Endothelial cell of umbilical vein (primary cell): ENCODE data around the gene ZNF615. TPM values are rescaled to one million over a fixed set of nuclear protein-coding genes. Genes with fewer than 3 reads are reported as not detected.
"Not testable (repeated sequence)": the region's sequence is repeated elsewhere in the genome, so short reads cannot be mapped to it uniquely, and the experiment has no call there.

ENCODE experiments used
- BruUV-seq: library from RNA; stranded (reverse); fragments of 400-500 nt; replicated peaks from 2 replicates; lab custom pipeline; 2021; lab: Mats Ljungman, UMichigan
- CTCF ChIA-PET: fragments of 300-600, 350-600 bp; sonication (Branson Sonifier 250); formaldehyde crosslinking; loops from one replicate; lab custom pipeline; 2021; ENCODE audit warnings: antibody characterized with exemption, inconsistent platforms; lab: Charles Lee
- POLR2A ChIA-PET: fragments of 300-600, 350-600 bp; sonication (Branson Sonifier 250); formaldehyde crosslinking; loops from one replicate; lab custom pipeline; 2021; ENCODE audit warnings: antibody characterized with exemption, inconsistent platforms; lab: Charles Lee
- DNase-seq: peaks from one replicate; pipeline ENCODE4 v3.0.0-alpha.2; 2011; ENCODE audit warnings: low read depth, low spot score
- FAIRE-seq: peaks from 2 replicates; lab custom pipeline; 2011; peaks lifted over from hg19 to GRCh38; lab: Jason Lieb, UNC
- H2AFZ ChIP-seq: 2 replicates; pipeline ENCODE4 v1.6.0; 2012; ENCODE audit warnings: low read depth, low read length, control low read depth, inconsistent platforms
- H3K27ac ChIP-seq: 2 replicates; pipeline ENCODE4 v1.5.1; 2011; ENCODE audit warnings: low read depth, mild to moderate bottlenecking, control low read depth, low read length, moderate library complexity; ENCODE audit not compliant: insufficient read depth
- H3K27me3 ChIP-seq, 2 experiments: 2 replicates each; pipeline versions ENCODE4 v1.6.0 to v1.6.1; 2011; ENCODE audit warnings: low read length in 2 of 2, mixed read lengths in 1 of 2; ENCODE audit not compliant: control insufficient read depth in 2 of 2, insufficient read depth in 2 of 2
- H3K36me3 ChIP-seq, 2 experiments: 2 replicates in 1 of 2; 3 replicates in 1 of 2; pipeline ENCODE4 v1.5.1; 2011; ENCODE audit warnings: low read length in 2 of 2, mild to moderate bottlenecking in 1 of 2, moderate library complexity in 1 of 2; ENCODE audit not compliant: control insufficient read depth in 2 of 2, insufficient read depth in 2 of 2; ENCODE audit errors: extremely low read depth in 1 of 2
- H3K4me1 ChIP-seq: 3 replicates; pipeline ENCODE4 v1.5.1; 2011; ENCODE audit warnings: mild to moderate bottlenecking, low read length; ENCODE audit not compliant: control insufficient read depth, insufficient read depth; ENCODE audit errors: extremely low read depth
- H3K4me2 ChIP-seq: 2 replicates; pipeline ENCODE4 v1.6.1; 2011; ENCODE audit warnings: low read length, control low read depth, mixed read lengths; ENCODE audit not compliant: insufficient read depth
- H3K4me3 ChIP-seq, 3 experiments: fragments of 200-600 bp in 1 of 3; sonication (generic), shearing (Covaris generic) in 1 of 3; replicated peaks in 1 of 3; 2 replicates each; pipeline ENCODE4 v1.5.1; 2011 to 2016; ENCODE audit warnings: control low read depth in 3 of 3, low read length in 3 of 3, mild to moderate bottlenecking in 2 of 3, inconsistent platforms in 1 of 3, low read depth in 1 of 3, moderate library complexity in 1 of 3; ENCODE audit not compliant: insufficient read depth in 1 of 3
- H3K79me2 ChIP-seq: 2 replicates; pipeline ENCODE4 v1.6.0; 2012; ENCODE audit warnings: low read length, inconsistent platforms; ENCODE audit not compliant: control insufficient read depth, insufficient read depth
- H3K9ac ChIP-seq: replicated peaks from 2 replicates; pipeline ENCODE3; 2011; ENCODE audit warnings: low read length, control low read depth; ENCODE audit not compliant: insufficient read depth; ENCODE audit errors: extremely low read depth
- H3K9me1 ChIP-seq: replicated peaks from 3 replicates; pipeline ENCODE4 v1.6.0; 2011; ENCODE audit warnings: mild to moderate bottlenecking, low read length; ENCODE audit not compliant: control insufficient read depth, insufficient read depth; ENCODE audit errors: extremely low read depth
- H3K9me3 ChIP-seq: replicated peaks from 2 replicates; pipeline ENCODE4 v1.5.1; 2012; ENCODE audit warnings: low read length, inconsistent platforms; ENCODE audit not compliant: control insufficient read depth, insufficient read depth
- H4K20me1 ChIP-seq: replicated peaks from 2 replicates; pipeline ENCODE3; 2011; ENCODE audit warnings: mild to moderate bottlenecking, low read length; ENCODE audit not compliant: control insufficient read depth, insufficient read depth; ENCODE audit errors: extremely low read depth
- EZH2 ChIP-seq: IDR thresholded peaks from 2 replicates; pipeline ENCODE4 v1.6.1; 2012; ENCODE audit warnings: borderline replicate concordance, low read depth, mild to moderate bottlenecking, moderate library complexity, low read length, inconsistent platforms; ENCODE audit not compliant: severe bottlenecking
- GATA2 ChIP-seq: IDR thresholded peaks from 2 replicates; pipeline ENCODE4 v1.7.0; 2011; ENCODE audit warnings: low read depth, mild to moderate bottlenecking, moderate library complexity, mixed read lengths, low read length; ENCODE audit not compliant: insufficient read length, insufficient read depth
- MYC ChIP-seq: IDR thresholded peaks from one replicate; pipeline ENCODE4 v1.6.1; 2011; ENCODE audit warnings: mild to moderate bottlenecking, low read depth, low read length
- POLR2A ChIP-seq: IDR thresholded peaks from 2 replicates; pipeline ENCODE4 v1.6.1; 2012; ENCODE audit warnings: low read depth, mild to moderate bottlenecking, control low read depth, low read length
- POLR2AphosphoS5 ChIP-seq: IDR thresholded peaks from 2 replicates; pipeline ENCODE4 v1.6.1; 2012; ENCODE audit warnings: low read depth, mild to moderate bottlenecking, control low read depth, low read length, moderate library complexity; ENCODE audit not compliant: insufficient read depth
- dilution Hi-C: fragments of 300-500 bp; cut with MboI; formaldehyde crosslinking; loops from one replicate; pipeline ENCODE4 v1.15.0; 2019; ENCODE audit warnings: low sequenced_read_pairs; ENCODE audit not compliant: extremely low pct_ligation_motif_present
- intact Hi-C: fragments of 100-400 bp; cut with micrococcal nuclease; formaldehyde crosslinking; loops from one replicate; pipeline ENCODE4 v1.10.0; 2022
- polyA plus RNA-seq, 4 experiments: library from polyadenylated mRNA; depleted of rRNA in 3 of 4; stranded (reverse) in 3 of 4; unstranded in 1 of 4; fragments of >200 nt; gene quantifications; 2 replicates each; pipeline versions ENCODE4 v1.2.1 to v1.2.3, GENCODE V29; 2011 to 2012; ENCODE audit warnings: missing spikeins in 1 of 4
- total RNA-seq: library from RNA; stranded (reverse); gene quantifications from 2 replicates; pipeline ENCODE4 v1.2.3, GENCODE V29; 2021

Gene ZNF615
- total and polyA plus RNA-seq, 2 donors (not counting 3 experiments of a cell fraction or from before 2014, with no cell fraction given), result 1.4 to 4.5 TPM

DNA sequence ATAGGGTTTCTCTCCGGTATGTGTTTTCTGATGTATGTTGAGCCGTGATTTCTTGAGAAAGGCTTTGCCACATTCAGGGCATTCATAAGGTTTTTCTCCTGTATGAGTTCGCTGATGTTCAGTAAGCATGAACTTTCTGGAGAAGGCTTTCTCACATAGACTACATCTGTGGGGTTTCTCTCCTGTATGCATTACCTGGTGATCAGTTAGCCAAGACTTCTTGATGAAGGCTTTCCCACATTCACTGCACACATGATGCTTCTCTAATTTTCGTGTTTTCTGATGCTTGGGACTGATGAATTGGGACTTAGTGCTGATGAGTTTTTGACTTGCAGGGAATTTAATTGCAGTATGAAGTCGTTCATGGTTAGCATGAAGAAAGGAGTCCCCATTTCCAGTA is 42.4 kb downstream of the ZNF615 start:
- H3K9ac ChIP-seq, result no peak overlapping the region
- H3K4me2 ChIP-seq, result no peak overlapping the region
- dilution Hi-C loops (no loop called here), intact Hi-C loops (no loop called here)
- no peaks in the 10 kb centered on the region for H3K79me2 ChIP-seq
- FAIRE-seq (no peak), DNase-seq (no peak)
- no TSS peak for BruUV-seq
- peaks cover 7 to 26% of the 10 kb centered on the region in 2 experiments for H3K36me3 ChIP-seq
- no peak overlapping the region for H3K27ac ChIP-seq
- H3K9me3 ChIP-seq, result peaks cover 2% of the 10 kb centered on the region
- no peak overlapping the region for H3K4me3 ChIP-seq
- no peak overlapping the region for H2AFZ ChIP-seq
- ChIA-PET CTCF (no interaction called here), POLR2A (no interaction called here)
- no peaks in the 10 kb centered on the region for H3K4me1 ChIP-seq
- H3K27me3 ChIP-seq, result no peaks in the 10 kb centered on the region
- no peaks in the 10 kb centered on the region for H3K9me1 ChIP-seq
- no peaks in the 10 kb centered on the region for H4K20me1 ChIP-seq
- TF ChIP-seq POLR2A (no peak), MYC (no peak), GATA2 (no peak), POLR2AphosphoS5 (no peak), EZH2 (no peak)

GRCh38 chr19:51960621-51961233 is 47.3 kb downstream of the ZNF615 start:
- H3K9me1 ChIP-seq, FAIRE-seq, H4K20me1 ChIP-seq, H3K79me2 ChIP-seq, BruUV-seq, dilution Hi-C loops, H3K9ac ChIP-seq, POLR2A ChIA-PET, H3K36me3 ChIP-seq, intact Hi-C loops, DNase-seq, H3K9me3 ChIP-seq, H3K4me2 ChIP-seq, H3K27ac ChIP-seq, CTCF ChIA-PET, H3K27me3 ChIP-seq, H3K4me1 ChIP-seq, H3K4me3 ChIP-seq, H2AFZ ChIP-seq: not testable (repeated sequence)
